ENCODE results near the gene HSF2. TPM values are rescaled to one million over a fixed set of nuclear protein-coding genes. Genes with fewer than 3 reads are reported as not detected.

Gene HSF2
- total RNA-seq, result 10 to 100 TPM in 2 of 4 donors, 1 to 10 TPM in 2; 6.9 to 21.5 (median 11.4) TPM

GRCh38 chr6:122399348-122400120 lies at the start of gene HSF2:
Gene HSF2, plus strand, starts transcription at chr6:122399652. Its CDS starts 86 bp downstream, at chr6:122399738.
- H3K9me3 ChIP-seq, result no peaks in the 10 kb centered on the region
- peak within 1 kb of the TSS; percentile 66 to 84 (median 79) for H3K27ac ChIP-seq
- H3K27me3 ChIP-seq, result no peaks in the 10 kb centered on the region
- DNase-seq, result peak; percentile 95 to 98 (median 97)
- peaks cover 0 to 10% (median 2%) of the 10 kb centered on the region in 4 donors for H3K4me1 ChIP-seq
- peak within 1 kb of the TSS; percentile 76 to 88 (median 83) for H3K4me3 ChIP-seq
- no peaks in the 10 kb centered on the region for H3K36me3 ChIP-seq
- TF ChIP-seq CTCF (IDR thresholded peaks at IDR 0.05), result peak in 3 of 6 experiments; percentile 13 to 38 (median 14)
- TF ChIP-seq POLR2A (IDR thresholded peaks at IDR 0.05), result peak in 1 of 2 donors; percentile 16

GRCh38 chr6:122352981-122353664 lies 46.3 kb upstream of the HSF2 start:
- Histone ChIP-seq H3K4me1 (no peaks in the 10 kb centered on the region), H3K27me3 (no peaks in the 10 kb centered on the region), H3K36me3 (no peaks in the 10 kb centered on the region), H3K4me3 (no peak overlapping the region), H3K9me3 (no peaks in the 10 kb centered on the region), H3K27ac (no peak overlapping the region)
- DNase-seq, result no peak
- no peak for TF ChIP-seq CTCF (IDR thresholded peaks at IDR 0.05)
- TF ChIP-seq POLR2A (IDR thresholded peaks at IDR 0.05), result no peak

- no peak for DNase-seq
Measured at GRCh38 chr6:122360809-122361208, 38.6 kb upstream of the HSF2 start.

GRCh38 chr6:122361314-122361979 lies 38.0 kb upstream of the HSF2 start:
- no peak overlapping the region for H3K4me3 ChIP-seq
- no peaks in the 10 kb centered on the region for H3K9me3 ChIP-seq
- H3K27ac ChIP-seq, result no peak overlapping the region
- H3K36me3 ChIP-seq, result no peaks in the 10 kb centered on the region
- no peaks in the 10 kb centered on the region for H3K4me1 ChIP-seq
- DNase-seq, result no peak
- no peaks in the 10 kb centered on the region for H3K27me3 ChIP-seq
- TF ChIP-seq CTCF (IDR thresholded peaks at IDR 0.05), result no peak
- TF ChIP-seq POLR2A (IDR thresholded peaks at IDR 0.05), result no peak

More at GRCh38 chr6:122360809-122361208, 38.6 kb upstream of the HSF2 start:
- H3K27me3 ChIP-seq, result no peaks in the 10 kb centered on the region
- TF ChIP-seq CTCF (IDR thresholded peaks at IDR 0.05), result no peak
- no peak for TF ChIP-seq POLR2A (IDR thresholded peaks at IDR 0.05)
- H3K4me1 ChIP-seq, result no peaks in the 10 kb centered on the region
- no peaks in the 10 kb centered on the region for H3K9me3 ChIP-seq
- H3K27ac ChIP-seq, result no peak overlapping the region
- H3K4me3 ChIP-seq, result no peak overlapping the region
- no peaks in the 10 kb centered on the region for H3K36me3 ChIP-seq

- Histone ChIP-seq H3K36me3 (no peaks in the 10 kb centered on the region), H3K27me3 (no peaks in the 10 kb centered on the region), H3K4me3 (no peak overlapping the region), H3K27ac (no peak overlapping the region), H3K9me3 (no peaks in the 10 kb centered on the region), H3K4me1 (no peaks in the 10 kb centered on the region)
- TF ChIP-seq CTCF (IDR thresholded peaks at IDR 0.05), result no peak
- no peak for TF ChIP-seq POLR2A (IDR thresholded peaks at IDR 0.05)
- DNase-seq, result no peak
Measured at GRCh38 chr6:122363769-122364483, 35.5 kb upstream of the HSF2 start.
